Stimulated activated naive CD8-positive, alpha-beta T cell treated with anti-CD3 and anti-CD28 coated beads, Interleukin-15, Interleukin-2, amounts not matched to agents 100 ng/mL and 50 ng/mL, for 24 hours (primary cell): Measurements from ENCODE around the gene TRMT2A.

Experiments
- H3K27ac Mint-ChIP-seq: one replicate; pipeline ENCODE4 v1.8.0; 2021; ENCODE audit warnings: mild to moderate bottlenecking, mixed read lengths
- H3K27me3 Mint-ChIP-seq: one replicate; pipeline ENCODE4 v1.8.0; 2021; ENCODE audit warnings: mixed read lengths
- H3K36me3 Mint-ChIP-seq: one replicate; pipeline ENCODE4 v1.8.0; 2021; ENCODE audit warnings: low read depth, mixed read lengths
- H3K4me1 Mint-ChIP-seq: one replicate; pipeline ENCODE4 v1.8.0; 2021; ENCODE audit warnings: low read depth, mixed read lengths
- H3K4me3 Mint-ChIP-seq: one replicate; pipeline ENCODE4 v1.8.0; 2021; ENCODE audit warnings: mild to moderate bottlenecking, mixed read lengths
- H3K9me3 Mint-ChIP-seq: one replicate; pipeline ENCODE4 v1.8.0; 2021; ENCODE audit warnings: mixed read lengths

The TRMT2A gene

GRCh38 chr22:20065896-20066616, 51.0 kb downstream of the TRMT2A start:
- Mint-ChIP-seq H3K4me1 (no peaks in the 10 kb centered on the region), H3K36me3 (peaks cover 11% of the 10 kb centered on the region), H3K4me3 (no peak overlapping the region), H3K9me3 (no peaks in the 10 kb centered on the region), H3K27ac (no peak overlapping the region), H3K27me3 (no peaks in the 10 kb centered on the region)

- Mint-ChIP-seq H3K27me3 (no peaks in the 10 kb centered on the region), H3K4me1 (peaks cover 1% of the 10 kb centered on the region), H3K9me3 (no peaks in the 10 kb centered on the region), H3K27ac (no peak overlapping the region), H3K36me3 (peaks cover 11% of the 10 kb centered on the region), H3K4me3 (no peak overlapping the region)
These were observed 52.3 kb downstream of the TRMT2A start for GRCh38 chr22:20064545-20065262.

- no peak overlapping the region for H3K4me3 Mint-ChIP-seq
- H3K27me3 Mint-ChIP-seq, result no peaks in the 10 kb centered on the region
- no peaks in the 10 kb centered on the region for H3K9me3 Mint-ChIP-seq
- no peak overlapping the region for H3K27ac Mint-ChIP-seq
- peaks cover 11% of the 10 kb centered on the region for H3K36me3 Mint-ChIP-seq
- peaks cover 7% of the 10 kb centered on the region for H3K4me1 Mint-ChIP-seq
These were observed 52.9 kb downstream of the TRMT2A start for GRCh38 chr22:20064140-20064480.

- H3K27me3 Mint-ChIP-seq, result no peaks in the 10 kb centered on the region
- H3K4me3 Mint-ChIP-seq, result no peak overlapping the region
- no peak overlapping the region for H3K27ac Mint-ChIP-seq
- H3K4me1 Mint-ChIP-seq, result peaks cover 13% of the 10 kb centered on the region
- no peaks in the 10 kb centered on the region for H3K9me3 Mint-ChIP-seq
- peaks cover 11% of the 10 kb centered on the region for H3K36me3 Mint-ChIP-seq
These were observed 53.5 kb downstream of the TRMT2A start for GRCh38 chr22:20063271-20064139.

- Mint-ChIP-seq H3K27ac (no peak overlapping the region), H3K4me3 (no peak overlapping the region), H3K27me3 (no peaks in the 10 kb centered on the region), H3K36me3 (peaks cover 16% of the 10 kb centered on the region), H3K9me3 (no peaks in the 10 kb centered on the region), H3K4me1 (peaks cover 13% of the 10 kb centered on the region)
These were observed 54.3 kb downstream of the TRMT2A start for GRCh38 chr22:20062766-20063083.

GRCh38 chr22:20062043-20062765, 54.8 kb downstream of the TRMT2A start:
- Mint-ChIP-seq H3K36me3 (peaks cover 17% of the 10 kb centered on the region), H3K4me3 (no peak overlapping the region), H3K4me1 (peaks cover 13% of the 10 kb centered on the region), H3K27ac (no peak overlapping the region), H3K27me3 (no peaks in the 10 kb centered on the region), H3K9me3 (no peaks in the 10 kb centered on the region)
